Ishikawa (cell line): ENCODE measurements around the gene SLIT3.

ENCODE experiments used
- CEBPB ChIP-seq: IDR thresholded peaks from 2 replicates; pipeline ENCODE4 v1.6.1; 2012
- CREB1 ChIP-seq: IDR thresholded peaks from 2 replicates; pipeline ENCODE4 v1.6.1; 2012; ENCODE audit warnings: low read depth
- EGR1 ChIP-seq: IDR thresholded peaks from 2 replicates; pipeline ENCODE4 v1.6.1; 2012
- EP300 ChIP-seq: IDR thresholded peaks from 2 replicates; pipeline ENCODE4 v1.6.1; 2012; ENCODE audit warnings: borderline replicate concordance
- FOXM1 ChIP-seq: IDR thresholded peaks from 2 replicates; pipeline ENCODE4 v1.6.1; 2012; ENCODE audit warnings: low read depth, borderline replicate concordance
- MAX ChIP-seq: IDR thresholded peaks from 2 replicates; pipeline ENCODE4 v1.6.1; 2012
- NFIC ChIP-seq: IDR thresholded peaks from 2 replicates; pipeline ENCODE4 v1.6.1; 2012
- RAD21 ChIP-seq: IDR thresholded peaks from 2 replicates; pipeline ENCODE4 v1.6.1; 2012; ENCODE audit warnings: low read depth
- TAF1 ChIP-seq: IDR thresholded peaks from 2 replicates; pipeline ENCODE4 v1.6.1; 2012; ENCODE audit warnings: low read depth, mild to moderate bottlenecking
- TCF12 ChIP-seq: IDR thresholded peaks from 2 replicates; pipeline ENCODE4 v1.6.1; 2012; ENCODE audit warnings: low read depth
- TEAD4 ChIP-seq: IDR thresholded peaks from 2 replicates; pipeline ENCODE4 v1.6.1; 2012
- YY1 ChIP-seq: IDR thresholded peaks from 2 replicates; pipeline ENCODE4 v1.6.1; 2012; ENCODE audit warnings: low read depth
- ZBTB7A ChIP-seq: IDR thresholded peaks from 2 replicates; pipeline ENCODE4 v1.6.1; 2012; ENCODE audit warnings: low read depth
- TF ChIP-seq, protein P1 (sequence below): IDR thresholded peaks from 2 replicates; pipeline ENCODE4 v1.6.1; 2012
- TF ChIP-seq, protein P2 (sequence below): IDR thresholded peaks from 2 replicates; pipeline ENCODE4 v1.6.1; 2012; ENCODE audit warnings: low read depth, mild to moderate bottlenecking

Gene SLIT3

GRCh38 chr5:169192536-169192935, 108.4 kb downstream of the SLIT3 start:
- no peak for TF ChIP-seq EGR1
- no peak for TF ChIP-seq TAF1
- no peak for TF ChIP-seq RAD21
- no peak for TF ChIP-seq CREB1
- no peak for TF ChIP-seq TEAD4
- TF ChIP-seq CEBPB = no peak
- no peak for TF ChIP-seq YY1
- no peak for TF ChIP-seq EP300
- TF ChIP-seq NFIC = no peak
- no peak for TF ChIP-seq FOXM1
- TF ChIP-seq MAX = no peak
- TF ChIP-seq, protein P1, sequence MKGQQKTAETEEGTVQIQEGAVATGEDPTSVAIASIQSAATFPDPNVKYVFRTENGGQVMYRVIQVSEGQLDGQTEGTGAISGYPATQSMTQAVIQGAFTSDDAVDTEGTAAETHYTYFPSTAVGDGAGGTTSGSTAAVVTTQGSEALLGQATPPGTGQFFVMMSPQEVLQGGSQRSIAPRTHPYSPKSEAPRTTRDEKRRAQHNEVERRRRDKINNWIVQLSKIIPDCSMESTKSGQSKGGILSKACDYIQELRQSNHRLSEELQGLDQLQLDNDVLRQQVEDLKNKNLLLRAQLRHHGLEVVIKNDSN = no peak

DNA sequence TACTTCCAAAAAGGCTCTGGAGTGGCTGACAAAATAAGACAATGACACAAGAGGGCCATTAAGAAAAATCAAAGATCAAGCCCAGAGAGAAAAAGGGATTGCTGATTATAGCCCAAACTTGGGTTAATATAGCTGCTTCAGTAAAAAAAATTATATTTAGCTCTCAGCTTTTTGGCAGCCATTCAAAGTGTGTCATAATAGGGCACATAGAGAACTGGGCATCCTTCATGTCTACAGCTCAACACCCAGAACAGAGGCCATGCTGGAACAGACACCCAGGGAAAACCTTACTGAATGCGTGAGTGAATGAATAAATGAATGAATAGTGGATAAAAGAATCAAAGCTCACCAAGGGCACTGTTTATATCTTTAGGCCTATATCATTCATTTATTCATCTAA, 110.1 kb downstream of the SLIT3 start:
- TF ChIP-seq MAX (no peak), YY1 (no peak)

- no peak for TF ChIP-seq MAX
- no peak for TF ChIP-seq CEBPB
- TF ChIP-seq CREB1 = no peak
- no peak for TF ChIP-seq RAD21
- no peak for TF ChIP-seq ZBTB7A
- no peak for TF ChIP-seq FOXM1
- no peak for TF ChIP-seq TCF12
- no peak for TF ChIP-seq EP300
Observed at GRCh38 chr5:169185626-169186025, 115.3 kb downstream of the SLIT3 start.

DNA sequence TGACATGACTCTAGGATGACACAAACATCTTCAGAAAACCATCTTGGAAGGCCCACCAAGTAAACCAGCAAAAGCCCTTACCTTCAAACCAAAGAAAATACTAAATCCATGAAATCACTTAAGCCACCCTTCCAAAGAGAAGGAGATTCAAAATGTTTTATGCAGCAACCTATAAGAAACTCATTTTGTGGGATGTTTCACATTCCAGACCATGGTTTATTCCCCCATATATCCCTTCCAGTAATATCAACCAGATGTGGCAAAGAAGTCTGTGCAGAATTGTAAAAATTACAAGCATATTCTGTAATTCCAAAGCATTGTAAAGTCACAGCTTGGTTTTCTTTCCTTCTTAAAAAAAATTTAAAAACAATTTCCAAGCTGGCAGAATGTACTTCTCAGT, 117.4 kb downstream of the SLIT3 start:
- TF ChIP-seq EGR1 (no peak), NFIC (no peak), FOXM1 (no peak), ZBTB7A (no peak), EP300 (no peak), TCF12 (no peak), CEBPB (no peak), YY1 (no peak), CREB1 (no peak), TEAD4 (no peak), RAD21 (no peak), MAX (no peak), TAF1 (no peak)
- TF ChIP-seq, protein P1 = no peak
- TF ChIP-seq, protein P2, sequence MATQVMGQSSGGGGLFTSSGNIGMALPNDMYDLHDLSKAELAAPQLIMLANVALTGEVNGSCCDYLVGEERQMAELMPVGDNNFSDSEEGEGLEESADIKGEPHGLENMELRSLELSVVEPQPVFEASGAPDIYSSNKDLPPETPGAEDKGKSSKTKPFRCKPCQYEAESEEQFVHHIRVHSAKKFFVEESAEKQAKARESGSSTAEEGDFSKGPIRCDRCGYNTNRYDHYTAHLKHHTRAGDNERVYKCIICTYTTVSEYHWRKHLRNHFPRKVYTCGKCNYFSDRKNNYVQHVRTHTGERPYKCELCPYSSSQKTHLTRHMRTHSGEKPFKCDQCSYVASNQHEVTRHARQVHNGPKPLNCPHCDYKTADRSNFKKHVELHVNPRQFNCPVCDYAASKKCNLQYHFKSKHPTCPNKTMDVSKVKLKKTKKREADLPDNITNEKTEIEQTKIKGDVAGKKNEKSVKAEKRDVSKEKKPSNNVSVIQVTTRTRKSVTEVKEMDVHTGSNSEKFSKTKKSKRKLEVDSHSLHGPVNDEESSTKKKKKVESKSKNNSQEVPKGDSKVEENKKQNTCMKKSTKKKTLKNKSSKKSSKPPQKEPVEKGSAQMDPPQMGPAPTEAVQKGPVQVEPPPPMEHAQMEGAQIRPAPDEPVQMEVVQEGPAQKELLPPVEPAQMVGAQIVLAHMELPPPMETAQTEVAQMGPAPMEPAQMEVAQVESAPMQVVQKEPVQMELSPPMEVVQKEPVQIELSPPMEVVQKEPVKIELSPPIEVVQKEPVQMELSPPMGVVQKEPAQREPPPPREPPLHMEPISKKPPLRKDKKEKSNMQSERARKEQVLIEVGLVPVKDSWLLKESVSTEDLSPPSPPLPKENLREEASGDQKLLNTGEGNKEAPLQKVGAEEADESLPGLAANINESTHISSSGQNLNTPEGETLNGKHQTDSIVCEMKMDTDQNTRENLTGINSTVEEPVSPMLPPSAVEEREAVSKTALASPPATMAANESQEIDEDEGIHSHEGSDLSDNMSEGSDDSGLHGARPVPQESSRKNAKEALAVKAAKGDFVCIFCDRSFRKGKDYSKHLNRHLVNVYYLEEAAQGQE = no peak

- TF ChIP-seq MAX = no peak
- TF ChIP-seq ZBTB7A = no peak
- no peak for TF ChIP-seq EP300
- TF ChIP-seq TAF1 = no peak
Observed at GRCh38 chr5:169182797-169183196, 118.1 kb downstream of the SLIT3 start.

DNA sequence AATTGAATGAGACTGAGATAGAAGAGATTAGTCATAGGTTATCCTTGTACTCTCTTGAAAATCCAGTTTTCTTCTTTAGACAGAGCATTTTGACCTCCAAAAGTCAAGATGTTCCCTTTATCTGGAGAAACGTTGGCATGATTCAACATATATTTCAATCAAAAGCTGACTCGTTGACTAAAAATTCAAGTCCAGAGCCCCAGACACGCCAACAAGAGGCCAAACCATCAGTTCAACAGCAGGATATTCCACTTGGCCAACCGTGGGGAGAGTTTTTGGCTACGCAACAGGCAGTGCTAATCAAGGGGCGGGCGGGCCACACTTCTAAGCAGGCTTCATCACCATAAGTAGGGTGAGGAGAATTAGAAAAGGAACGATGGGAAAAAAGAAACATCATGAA, 119.1 kb downstream of the SLIT3 start:
- TF ChIP-seq TEAD4 (no peak), FOXM1 (no peak)
- TF ChIP-seq, protein P1 = no peak

GRCh38 chr5:169178754-169179153, 122.2 kb downstream of the SLIT3 start:
- TF ChIP-seq FOXM1 (no peak), TAF1 (no peak), RAD21 (no peak), TEAD4 (no peak), EGR1 (no peak), YY1 (no peak), MAX (no peak), ZBTB7A (no peak), CREB1 (no peak), TCF12 (no peak), EP300 (no peak)
- TF ChIP-seq, protein P2 = no peak
- TF ChIP-seq, protein P1 = no peak
